PC-9 (cell line): ENCODE results near the gene P4HA3. TPM values are rescaled to one million over a fixed set of nuclear protein-coding genes. Genes with fewer than 3 reads are reported as not detected.

ENCODE experiments used
- BruUV-seq: library from RNA; stranded (reverse); fragments of 400-500 nt; replicated peaks from 2 replicates; lab custom pipeline; 2021; lab: Mats Ljungman, UMichigan
- CTCF ChIA-PET: fragments of 300-600 bp; sonication (Branson Sonifier 250); formaldehyde crosslinking; loops from one replicate; lab custom pipeline; 2022; ENCODE audit warnings: antibody characterized with exemption; lab: Charles Lee
- POLR2A ChIA-PET: fragments of 300-600 bp; sonication (Branson Sonifier 250); formaldehyde crosslinking; loops from one replicate; lab custom pipeline; 2022; ENCODE audit warnings: antibody characterized with exemption; ENCODE audit not compliant: unreplicated experiment; lab: Charles Lee
- DNase-seq, 2 experiments: peaks; one replicate each; pipeline versions ENCODE4 v3.0.0 to v3.0.0-alpha.2; 2015 to 2022; ENCODE audit warnings: mixed read lengths in 1 of 2
- H2AFZ ChIP-seq: fragments of 200-600 bp; sonication (generic); 2 replicates; pipeline ENCODE4 v1.8.1; 2017; ENCODE audit warnings: antibody characterized with exemption
- H3F3A ChIP-seq: fragments of 200-600 bp; sonication (generic); 2 replicates; pipeline ENCODE4 v1.8.1; 2017; ENCODE audit warnings: antibody characterized with exemption, mild to moderate bottlenecking, low read depth; ENCODE audit not compliant: insufficient read depth
- H3K27ac ChIP-seq: fragments of 200-600 bp; sonication (generic); 2 replicates; pipeline ENCODE4 v1.6.1; 2016; ENCODE audit warnings: mixed run types
- H3K27me3 ChIP-seq: fragments of 200-600 bp; sonication (generic); 2 replicates; pipeline ENCODE4 v1.6.1; 2016; ENCODE audit warnings: low read depth, mixed run types; ENCODE audit not compliant: insufficient read depth
- H3K36me3 ChIP-seq: fragments of 200-600 bp; sonication (generic); 2 replicates; pipeline ENCODE4 v1.6.1; 2016; ENCODE audit warnings: low read depth, mixed run types
- H3K4me1 ChIP-seq: fragments of 200-600 bp; sonication (generic); replicated peaks from 2 replicates; pipeline ENCODE4 v1.6.1; 2016; ENCODE audit warnings: mixed run types; ENCODE audit not compliant: insufficient read depth
- H3K4me2 ChIP-seq: fragments of 200-600 bp; sonication (generic); 2 replicates; pipeline ENCODE4 v1.6.1; 2017; ENCODE audit warnings: mixed run types
- H3K4me3 ChIP-seq: fragments of 200-600 bp; sonication (generic); 2 replicates; pipeline ENCODE4 v1.6.1; 2016; ENCODE audit warnings: mixed run types
- H3K79me2 ChIP-seq: fragments of 200-600 bp; sonication (generic); 2 replicates; pipeline ENCODE4 v1.6.1; 2017; ENCODE audit warnings: low read depth, mixed run types
- H3K9me2 ChIP-seq: fragments of 200-600 bp; sonication (generic); 2 replicates; pipeline ENCODE4 v1.8.1; 2017; ENCODE audit warnings: mild to moderate bottlenecking; ENCODE audit not compliant: insufficient read depth
- H3K9me3 ChIP-seq: fragments of 200-600 bp; sonication (generic); 2 replicates; pipeline ENCODE4 v1.8.1; 2016; ENCODE audit warnings: low read depth; ENCODE audit not compliant: insufficient read depth
- H4K20me1 ChIP-seq: fragments of 200-600 bp; sonication (generic); 2 replicates; pipeline ENCODE4 v1.8.1; 2017; ENCODE audit not compliant: insufficient read depth
- CTCF ChIP-seq: fragments of 200-600 bp; sonication (generic); conservative IDR thresholded peaks from 2 replicates; pipeline ENCODE4 v1.6.1; 2017; ENCODE audit warnings: mixed run types, antibody characterized with exemption, mild to moderate bottlenecking, moderate library complexity
- EZH2 ChIP-seq: fragments of 200-600 bp; sonication (generic); IDR thresholded peaks from 2 replicates; pipeline ENCODE4 v1.8.0; 2017; ENCODE audit warnings: antibody characterized with exemption, low read depth
- intact Hi-C: fragments of 100-400 bp; cut with micrococcal nuclease; formaldehyde crosslinking; loops from one replicate; pipeline ENCODE4 v1.10.0; 2022; ENCODE audit not compliant: unreplicated experiment
- total RNA-seq: library from RNA; stranded (reverse); gene quantifications from 2 replicates; pipeline ENCODE4 v1.2.3, GENCODE V29; 2021

Gene P4HA3
- total RNA-seq, 1 experiment from 2014 or later: 0.22 TPM

- no TSS peak for BruUV-seq
- intact Hi-C loops: no loop called here
- ChIA-PET CTCF (no interaction called here), POLR2A (no interaction called here)
- TF ChIP-seq EZH2 (no peak), CTCF (no peak)
- Histone ChIP-seq H3F3A (no peaks in the 10 kb centered on the region), H2AFZ (no peak overlapping the region), H3K27ac (no peak overlapping the region), H3K4me1 (no peaks in the 10 kb centered on the region), H3K4me3 (no peak overlapping the region), H4K20me1 (no peaks in the 10 kb centered on the region), H3K9me3 (peaks cover 6% of the 10 kb centered on the region; the same call in 1 of the 2 replicates), H3K79me2 (no peaks in the 10 kb centered on the region), H3K9me2 (peaks cover 6% of the 10 kb centered on the region; the same call in 1 of the 2 replicates), H3K4me2 (no peak overlapping the region), H3K27me3 (no peaks in the 10 kb centered on the region), H3K36me3 (no peaks in the 10 kb centered on the region)
- DNase-seq: no peak
Measured at GRCh38 chr11:74299015-74299414, 12.4 kb downstream of the P4HA3 start.

- POLR2A ChIA-PET: no interaction called here
- TF ChIP-seq CTCF: no peak
- no peak for TF ChIP-seq EZH2
Measured at GRCh38 chr11:74297484-74297883, 14.0 kb downstream of the P4HA3 start.

GRCh38 chr11:74288911-74289310, 22.5 kb downstream of the P4HA3 start:
- no peak for TF ChIP-seq EZH2
- TF ChIP-seq CTCF: no peak
- no peak overlapping the region for H3K4me3 ChIP-seq
- H3F3A ChIP-seq: peaks cover 10% of the 10 kb centered on the region; the same call in 1 of the 2 replicates
- no peak overlapping the region for H2AFZ ChIP-seq
- DNase-seq: peak in 1 of 2 experiments; percentile 12
- peaks cover under 1% of the 10 kb centered on the region; the same call in 1 of the 2 replicates for H3K9me3 ChIP-seq
- CTCF ChIA-PET: no interaction called here
- H3K27me3 ChIP-seq: no peaks in the 10 kb centered on the region
- peak overlapping the region; percentile 73 for H3K27ac ChIP-seq
- POLR2A ChIA-PET: no interaction called here
- no peaks in the 10 kb centered on the region for H3K79me2 ChIP-seq
- no peaks in the 10 kb centered on the region for H3K9me2 ChIP-seq
- no peak overlapping the region for H3K4me2 ChIP-seq
- H3K36me3 ChIP-seq: no peaks in the 10 kb centered on the region
- peaks cover 23% of the 10 kb centered on the region for H3K4me1 ChIP-seq
- no TSS peak for BruUV-seq
- intact Hi-C loops: no loop called here
- no peaks in the 10 kb centered on the region for H4K20me1 ChIP-seq

More at GRCh38 chr11:74297484-74297883, 14.0 kb downstream of the P4HA3 start:
- DNase-seq: no peak
- H3K9me2 ChIP-seq: peaks cover 6% of the 10 kb centered on the region; the same call in 1 of the 2 replicates
- H4K20me1 ChIP-seq: no peaks in the 10 kb centered on the region
- CTCF ChIA-PET: no interaction called here
- peaks cover 8% of the 10 kb centered on the region; the same call in 1 of the 2 replicates for H3K9me3 ChIP-seq
- no peak overlapping the region for H3K27ac ChIP-seq
- H3K27me3 ChIP-seq: no peaks in the 10 kb centered on the region
- BruUV-seq: no TSS peak
- no peaks in the 10 kb centered on the region for H3K4me1 ChIP-seq
- no peaks in the 10 kb centered on the region for H3K79me2 ChIP-seq
- no peaks in the 10 kb centered on the region for H3K36me3 ChIP-seq
- H3K4me3 ChIP-seq: no peak overlapping the region
- intact Hi-C loops: no loop called here
- no peak overlapping the region for H3K4me2 ChIP-seq
- no peaks in the 10 kb centered on the region for H3F3A ChIP-seq
- no peak overlapping the region for H2AFZ ChIP-seq
